IPS-18c (cell line): Measurements from ENCODE around the gene IL1R2.

ENCODE experiments used
- H3K4me3 ChIP-seq: 2 replicates; pipeline ENCODE4 v1.7.0; 2013; ENCODE audit warnings: low read depth, mild to moderate bottlenecking, low read length, moderate library complexity; ENCODE audit not compliant: insufficient read depth
- H3K9me3 ChIP-seq: one replicate; pipeline ENCODE4 v1.6.1; 2013; ENCODE audit warnings: mild to moderate bottlenecking, low read length, moderate library complexity; ENCODE audit not compliant: control insufficient read depth, insufficient read depth

Gene IL1R2

GRCh38 chr2:102005989-102006885, 14.5 kb downstream of the IL1R2 start:
- H3K9me3 ChIP-seq = no peaks in the 10 kb centered on the region
- H3K4me3 ChIP-seq = no peak overlapping the region

- Histone ChIP-seq H3K4me3 (no peak overlapping the region), H3K9me3 (no peaks in the 10 kb centered on the region)
Observed at GRCh38 chr2:102006886-102007278, 15.1 kb downstream of the IL1R2 start.

- H3K4me3 ChIP-seq = no peak overlapping the region
- H3K9me3 ChIP-seq = no peaks in the 10 kb centered on the region
Observed at GRCh38 chr2:102008490-102008889, 16.7 kb downstream of the IL1R2 start.

GRCh38 chr2:102009557-102009956, 17.8 kb downstream of the IL1R2 start:
- no peak overlapping the region for H3K4me3 ChIP-seq
- no peaks in the 10 kb centered on the region for H3K9me3 ChIP-seq

GRCh38 chr2:102010902-102011301, 19.1 kb downstream of the IL1R2 start:
- Histone ChIP-seq H3K4me3 (no peak overlapping the region), H3K9me3 (no peaks in the 10 kb centered on the region)

- H3K9me3 ChIP-seq = no peaks in the 10 kb centered on the region
- H3K4me3 ChIP-seq = no peak overlapping the region
Observed at GRCh38 chr2:102012061-102012614, 20.4 kb downstream of the IL1R2 start.

- Histone ChIP-seq H3K4me3 (no peak overlapping the region), H3K9me3 (no peaks in the 10 kb centered on the region)
Observed at GRCh38 chr2:102013206-102014040, 21.7 kb downstream of the IL1R2 start.

- no peaks in the 10 kb centered on the region for H3K9me3 ChIP-seq
- H3K4me3 ChIP-seq = no peak overlapping the region
Observed at GRCh38 chr2:102014041-102014345, 22.2 kb downstream of the IL1R2 start.

GRCh38 chr2:102015399-102015798, 23.6 kb downstream of the IL1R2 start:
- H3K4me3 ChIP-seq = no peak overlapping the region
- no peaks in the 10 kb centered on the region for H3K9me3 ChIP-seq

- H3K9me3 ChIP-seq = peaks cover 1% of the 10 kb centered on the region
- H3K4me3 ChIP-seq = no peak overlapping the region
Observed at GRCh38 chr2:102016399-102016955, 24.7 kb downstream of the IL1R2 start.

GRCh38 chr2:102018823-102019445, 27.2 kb downstream of the IL1R2 start:
- H3K4me3 ChIP-seq = no peak overlapping the region
- peaks cover 4% of the 10 kb centered on the region for H3K9me3 ChIP-seq

GRCh38 chr2:102020596-102021170, 28.9 kb downstream of the IL1R2 start:
- Histone ChIP-seq H3K9me3 (peaks cover 4% of the 10 kb centered on the region), H3K4me3 (no peak overlapping the region)

GRCh38 chr2:102021779-102022178, 30.0 kb downstream of the IL1R2 start:
- no peak overlapping the region for H3K4me3 ChIP-seq
- H3K9me3 ChIP-seq = peaks cover 4% of the 10 kb centered on the region

GRCh38 chr2:102022884-102023539, 31.3 kb downstream of the IL1R2 start:
- H3K4me3 ChIP-seq = no peak overlapping the region
- H3K9me3 ChIP-seq = peaks cover 4% of the 10 kb centered on the region

- peaks cover 4% of the 10 kb centered on the region for H3K9me3 ChIP-seq
- H3K4me3 ChIP-seq = no peak overlapping the region
Observed at GRCh38 chr2:102024410-102024809, 32.6 kb downstream of the IL1R2 start.

- no peak overlapping the region for H3K4me3 ChIP-seq
Observed at GRCh38 chr2:102025016-102025501, 33.3 kb downstream of the IL1R2 start.

More at GRCh38 chr2:102025016-102025501, 33.3 kb downstream of the IL1R2 start:
- H3K9me3 ChIP-seq = peaks cover 4% of the 10 kb centered on the region
